Fibroblast of skin of right biceps (primary cell): ENCODE data around the gene SERAC1.

ENCODE experiments used
- DNase-seq: peaks from one replicate; pipeline ENCODE4 v3.0.0-alpha.2; 2013

The SERAC1 gene

DNA sequence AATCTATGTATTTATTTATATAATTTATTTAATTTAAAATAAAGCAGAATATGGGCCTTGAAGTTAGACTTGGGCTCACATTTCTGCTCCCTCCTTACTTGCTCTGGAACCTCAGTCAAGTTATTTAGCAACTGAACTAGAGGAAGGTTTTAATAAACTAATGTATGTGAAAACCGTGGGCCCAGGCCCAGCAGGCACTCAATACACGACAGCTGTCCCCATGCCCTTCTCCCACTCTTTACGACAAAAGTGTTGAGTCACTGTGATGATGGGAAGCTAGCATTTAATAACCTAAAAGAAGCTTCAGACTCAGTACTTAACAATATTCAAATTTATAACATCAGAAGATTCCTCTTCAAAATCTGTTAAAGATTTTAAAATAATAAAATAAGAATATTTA is 46.7 kb downstream of the SERAC1 start:
- no peak for DNase-seq

DNA sequence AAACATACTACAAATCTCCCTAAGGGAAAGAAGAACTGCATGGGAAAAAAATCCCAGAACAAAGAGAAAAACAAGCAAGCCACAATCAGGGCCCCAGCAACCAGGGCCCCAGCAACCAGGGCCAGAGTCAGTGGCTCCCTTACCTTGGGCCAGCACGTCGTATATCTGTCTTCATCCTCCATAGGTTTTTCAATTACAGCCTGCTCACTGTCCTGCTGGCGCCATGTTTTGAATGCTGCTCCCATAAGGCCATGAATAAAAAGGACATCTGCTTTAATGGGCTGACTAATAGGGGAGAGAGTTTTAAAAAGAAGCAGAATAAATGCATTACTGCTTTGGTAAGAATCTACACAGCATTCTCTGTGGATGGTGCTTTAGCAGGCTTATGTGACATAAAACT is 49.2 kb downstream of the SERAC1 start:
- DNase-seq, result no peak

DNA sequence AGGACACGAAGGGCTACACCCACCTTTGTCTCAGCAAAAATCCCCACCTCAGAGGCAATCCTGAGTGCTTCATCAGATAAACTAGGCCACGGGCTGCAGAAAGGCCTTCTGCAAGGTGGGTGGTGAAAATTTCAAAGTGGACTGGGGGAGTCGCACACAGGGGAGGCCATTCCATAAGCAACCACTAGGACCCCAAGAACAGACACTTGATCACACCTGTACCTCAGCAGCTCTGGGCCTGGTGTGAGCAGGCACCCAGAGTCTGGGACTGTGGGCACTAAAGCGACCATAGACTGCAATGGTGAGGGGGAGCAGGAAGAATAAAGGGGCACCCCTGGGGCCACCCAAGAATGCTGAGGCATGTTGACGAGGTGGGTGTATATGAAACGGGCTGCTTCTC is 52.6 kb downstream of the SERAC1 start:
- DNase-seq, result no peak

DNA sequence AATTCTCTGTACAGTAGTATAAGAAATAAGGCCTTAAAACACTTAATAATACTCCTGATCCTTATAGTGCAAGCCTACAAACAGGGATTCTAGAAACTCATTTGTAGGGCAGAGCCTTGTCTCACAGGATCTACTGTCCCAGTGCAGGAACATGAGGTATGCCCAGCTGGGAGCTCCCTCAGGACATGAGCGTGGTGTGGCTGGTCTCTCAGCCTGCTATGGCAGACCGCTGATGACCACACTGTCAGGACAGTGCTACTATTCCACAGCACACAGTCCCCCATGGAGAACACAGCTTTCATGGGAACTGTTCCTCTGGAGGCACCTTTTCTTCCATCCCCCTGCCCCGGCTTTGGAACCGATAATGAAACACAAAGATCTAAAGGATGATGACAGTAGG is 53.0 kb downstream of the SERAC1 start:
- no peak for DNase-seq

DNA sequence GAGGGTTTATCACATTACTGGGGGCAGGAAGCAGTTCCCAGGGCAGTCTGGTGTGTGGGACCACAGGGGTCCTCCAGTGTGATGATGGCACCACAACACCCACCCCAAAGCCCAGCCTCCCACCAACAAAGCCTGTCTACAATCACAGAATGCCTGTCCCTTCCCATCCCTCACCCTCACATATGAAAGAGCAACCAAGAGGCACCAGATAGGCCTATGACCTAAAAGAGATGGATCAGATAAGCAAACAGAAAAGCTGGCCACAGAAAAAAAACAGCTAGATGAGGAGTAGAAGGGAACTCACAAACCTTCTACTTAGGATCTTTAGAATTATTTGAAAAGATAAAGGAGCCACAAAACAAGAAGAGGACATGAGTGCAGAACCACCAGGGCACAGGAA is 54.3 kb downstream of the SERAC1 start:
- no peak for DNase-seq

DNA sequence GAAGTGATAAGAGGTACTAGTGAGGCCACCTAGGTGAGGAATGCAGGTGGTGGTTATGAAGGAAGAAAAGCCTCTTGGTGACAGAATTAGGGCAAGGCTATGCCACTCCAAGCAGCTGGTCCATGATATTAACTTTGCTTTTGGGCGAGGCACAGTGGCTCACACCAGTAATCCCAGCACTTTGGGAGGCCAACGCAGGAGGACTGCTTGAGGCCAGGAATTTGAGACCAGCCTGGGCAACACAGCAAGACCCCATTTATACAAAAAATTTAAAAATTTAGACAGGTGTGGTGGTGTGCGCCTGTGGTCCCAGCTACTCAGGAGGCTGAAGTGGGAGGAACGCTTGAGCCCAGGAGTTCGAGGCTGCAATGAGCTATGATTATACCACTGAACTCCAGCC is 56.1 kb downstream of the SERAC1 start:
- no peak for DNase-seq

DNA sequence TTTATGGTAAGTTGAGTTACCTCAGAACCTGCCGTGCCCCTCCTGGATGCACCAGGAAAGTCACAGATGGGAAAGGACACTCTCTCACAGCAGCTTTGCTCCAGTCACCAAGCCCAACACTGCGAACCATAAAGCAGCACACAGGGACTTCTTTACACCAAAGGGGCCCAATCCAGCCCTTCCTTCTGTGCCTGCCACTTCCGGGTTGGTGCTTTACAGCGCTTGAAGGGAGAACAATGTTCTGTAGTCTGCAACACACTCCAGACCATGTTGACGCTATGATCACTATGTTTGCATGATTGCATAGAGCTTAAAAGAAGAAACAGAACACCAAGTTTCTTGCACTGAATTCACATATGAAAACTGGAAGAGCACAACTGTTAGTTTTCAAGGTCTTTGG is 57.1 kb downstream of the SERAC1 start:
- DNase-seq, result no peak

DNA sequence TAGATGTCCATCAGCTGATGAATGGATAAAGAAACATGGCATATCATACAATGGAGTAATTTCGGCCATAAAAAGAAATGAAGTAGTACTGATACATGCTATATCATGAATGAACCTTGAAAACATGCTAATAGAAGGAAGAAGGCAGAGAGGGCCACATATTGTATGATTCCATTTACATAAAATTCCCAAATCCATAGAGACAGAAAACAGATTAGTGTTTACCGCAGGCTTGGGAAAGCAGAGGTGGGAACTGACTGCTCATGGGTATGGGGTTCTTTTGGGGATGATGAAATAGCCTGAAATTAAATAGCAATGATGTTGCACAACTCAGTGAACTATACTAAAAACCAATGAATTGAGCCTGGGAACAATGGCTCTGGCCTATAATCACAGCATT is 58.3 kb downstream of the SERAC1 start:
- peak; percentile 13 for DNase-seq

DNA sequence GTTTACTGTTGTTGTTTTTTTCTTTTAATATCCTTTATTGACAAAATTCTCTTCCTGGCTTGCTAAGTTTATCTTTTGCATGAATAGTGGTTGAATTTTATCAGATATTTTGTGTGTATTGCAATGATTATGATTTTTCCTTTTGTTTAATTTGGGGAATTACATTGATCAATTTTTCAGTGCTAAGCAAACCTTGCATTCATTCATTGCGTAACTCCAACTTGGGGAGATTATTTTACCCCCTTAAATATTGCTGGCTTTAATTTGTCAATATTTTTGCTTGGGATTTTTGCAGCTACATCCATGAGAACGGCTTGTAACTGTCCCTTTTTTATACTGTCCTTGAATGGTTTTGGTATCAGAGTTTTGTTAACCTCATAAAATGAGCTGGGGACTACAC is 63.4 kb downstream of the SERAC1 start:
- no peak for DNase-seq

DNA sequence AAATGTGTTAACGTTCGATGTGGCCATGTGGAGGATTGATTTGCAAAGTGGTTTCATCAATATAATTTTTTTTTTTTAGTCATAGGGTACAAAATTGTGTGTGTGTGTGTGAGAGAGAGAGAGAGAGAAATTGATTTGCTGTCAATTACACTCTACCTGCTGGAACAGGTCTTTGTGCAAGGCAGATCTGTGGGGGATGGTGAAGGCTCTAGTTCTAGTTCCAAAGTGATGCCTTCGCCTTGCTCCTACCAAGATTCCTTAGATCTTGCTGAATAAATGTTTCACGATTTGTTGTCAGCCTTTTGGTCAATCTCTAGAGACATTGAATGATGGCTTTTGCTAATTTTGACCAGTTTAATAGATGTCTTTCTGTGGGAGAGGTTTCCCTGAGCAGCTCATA is 64.8 kb downstream of the SERAC1 start:
- DNase-seq, result no peak

DNA sequence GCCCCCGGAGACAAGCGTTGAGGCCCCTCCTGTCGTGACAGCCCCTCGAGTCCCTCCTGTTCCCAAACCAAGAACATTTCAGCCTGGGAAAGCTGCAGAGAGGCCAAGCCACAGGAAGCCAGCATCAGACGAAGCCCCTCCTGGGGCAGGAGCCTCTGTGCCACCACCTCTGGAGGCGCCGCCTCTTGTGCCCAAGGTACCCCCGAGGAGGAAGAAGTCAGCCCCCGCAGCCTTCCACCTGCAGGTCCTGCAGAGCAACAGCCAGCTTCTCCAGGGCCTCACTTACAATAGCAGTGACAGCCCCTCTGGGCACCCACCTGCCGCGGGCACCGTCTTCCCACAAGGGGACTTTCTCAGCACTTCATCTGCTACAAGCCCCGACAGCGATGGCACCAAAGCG is 72.4 kb downstream of the SERAC1 start:
- DNase-seq, result no peak

DNA sequence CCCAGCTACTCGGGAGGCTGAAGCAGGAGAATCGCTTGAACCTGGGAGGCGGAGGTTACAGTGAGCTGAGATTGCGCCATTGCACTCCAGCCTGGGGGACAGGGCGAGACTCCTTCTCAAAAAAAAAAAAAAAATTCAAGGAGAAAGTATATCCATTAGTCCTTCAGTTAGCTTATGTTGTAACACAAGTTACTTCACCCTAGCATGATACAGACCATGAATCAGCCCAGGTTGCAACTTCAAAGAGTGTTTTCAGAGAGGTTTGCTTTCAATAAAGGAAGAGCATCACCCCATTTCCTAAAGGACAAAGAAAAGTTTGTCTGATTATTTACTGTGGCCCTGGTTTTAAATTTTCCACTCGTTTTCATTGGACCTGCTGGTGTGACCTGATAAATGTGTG is 73.0 kb downstream of the SERAC1 start:
- no peak for DNase-seq

DNA sequence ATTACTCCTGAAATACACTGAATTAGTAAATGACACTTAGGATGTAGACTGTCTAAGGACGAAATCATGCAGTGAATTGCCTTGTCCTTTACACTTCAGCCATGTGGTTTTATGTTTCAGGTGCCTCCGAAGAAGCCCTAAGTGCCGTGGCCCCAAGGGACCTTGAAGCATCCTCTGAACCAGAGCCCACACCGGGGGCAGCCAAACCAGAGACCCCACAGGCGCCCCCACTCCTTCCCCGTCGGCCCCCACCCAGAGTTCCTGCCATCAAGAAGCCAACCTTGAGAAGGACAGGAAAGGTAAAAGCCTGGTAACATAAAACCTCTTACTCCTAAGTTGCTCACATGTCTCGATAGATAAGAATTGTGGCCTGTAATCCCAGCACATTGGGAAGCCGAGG is 75.3 kb downstream of the SERAC1 start:
- no peak for DNase-seq

DNA sequence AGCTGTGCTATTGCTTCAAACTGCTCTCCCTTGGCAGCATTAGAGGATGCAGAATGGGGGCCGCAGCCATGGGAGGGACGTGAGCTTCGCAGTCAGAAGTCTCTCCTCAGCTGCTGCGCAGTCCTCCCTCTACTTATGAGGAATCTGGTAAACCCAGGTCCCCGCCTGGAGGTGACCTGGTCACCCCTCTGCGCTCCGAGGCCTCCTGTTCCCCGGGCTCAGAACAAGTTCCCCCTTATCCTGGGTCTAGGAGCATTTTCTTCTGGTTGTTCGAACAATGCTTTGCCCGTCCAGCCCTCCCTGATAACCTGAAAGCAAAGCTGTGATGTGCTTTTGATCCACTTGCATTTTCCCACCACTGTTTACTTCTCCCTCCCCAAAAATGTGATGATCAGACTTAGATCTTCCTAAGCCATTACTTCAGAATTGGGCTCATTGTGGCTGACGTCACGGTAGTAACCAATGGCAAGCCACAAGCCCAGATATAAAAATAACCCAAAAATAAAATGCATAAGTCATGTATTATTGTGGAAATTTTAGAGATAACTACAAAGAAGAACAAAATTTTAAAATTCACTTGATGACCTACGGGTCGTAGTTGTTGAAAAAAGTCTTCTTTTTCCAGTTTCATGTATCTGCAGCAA is 80.7 kb downstream of the SERAC1 start:
- no peak for DNase-seq

DNA sequence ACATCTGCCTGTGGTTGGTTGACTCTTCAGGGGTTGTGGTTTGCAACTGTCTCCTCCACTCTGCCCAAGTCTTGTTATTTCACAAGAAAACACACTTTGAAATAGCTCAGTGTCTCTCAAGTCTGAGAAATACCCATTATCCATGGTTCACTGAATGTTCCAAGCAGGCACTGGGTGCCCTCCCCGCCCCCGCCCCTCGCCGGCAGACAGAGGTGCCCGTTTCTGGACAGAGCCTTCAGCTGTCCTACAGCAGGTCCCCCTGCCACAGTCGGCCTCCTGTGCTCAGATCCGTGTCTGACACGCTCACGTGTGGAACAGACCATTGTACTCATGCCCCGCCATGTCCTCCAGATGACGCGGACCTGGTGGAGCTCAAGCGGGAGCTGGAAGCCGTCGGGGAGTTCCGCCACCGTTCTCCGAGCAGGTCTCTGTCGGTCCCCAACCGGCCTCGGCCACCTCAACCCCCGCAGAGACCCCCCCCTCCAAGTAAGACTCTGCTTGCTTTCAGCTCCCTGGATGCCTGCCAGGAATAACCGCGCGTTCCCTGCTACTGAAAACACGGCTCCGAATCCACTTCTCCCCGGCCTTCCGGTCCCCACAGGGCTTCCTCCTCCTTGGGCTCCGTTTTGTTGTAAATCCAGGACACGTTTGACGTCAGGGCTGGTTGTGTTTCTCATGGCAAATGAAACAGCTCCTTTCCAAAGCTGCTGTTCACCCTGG is 81.4 kb downstream of the SERAC1 start:
- peak; percentile 48 for DNase-seq

DNA sequence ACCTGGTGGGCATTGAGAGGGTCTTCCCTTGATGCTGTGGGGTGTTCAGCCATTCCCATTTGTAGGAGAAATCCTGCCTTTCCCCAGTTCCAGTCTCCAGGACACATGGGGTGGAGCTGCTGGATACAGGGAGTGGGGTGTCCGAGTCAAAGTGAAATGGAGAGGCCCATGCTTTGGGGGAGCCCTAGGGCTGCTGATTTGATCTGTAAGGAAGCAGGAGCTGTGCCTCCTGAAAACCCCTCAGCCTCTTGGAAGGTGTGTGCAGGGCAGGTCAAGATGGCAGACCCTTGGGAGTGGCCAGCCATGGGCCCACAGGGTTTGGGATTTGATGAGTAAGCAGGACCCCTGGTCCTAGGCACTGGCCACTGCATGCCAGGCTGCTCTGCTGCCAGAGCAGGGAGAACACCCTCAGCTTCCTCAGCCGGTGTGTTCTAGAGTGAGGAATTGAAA is 82.0 kb downstream of the SERAC1 start:
- no peak for DNase-seq

DNA sequence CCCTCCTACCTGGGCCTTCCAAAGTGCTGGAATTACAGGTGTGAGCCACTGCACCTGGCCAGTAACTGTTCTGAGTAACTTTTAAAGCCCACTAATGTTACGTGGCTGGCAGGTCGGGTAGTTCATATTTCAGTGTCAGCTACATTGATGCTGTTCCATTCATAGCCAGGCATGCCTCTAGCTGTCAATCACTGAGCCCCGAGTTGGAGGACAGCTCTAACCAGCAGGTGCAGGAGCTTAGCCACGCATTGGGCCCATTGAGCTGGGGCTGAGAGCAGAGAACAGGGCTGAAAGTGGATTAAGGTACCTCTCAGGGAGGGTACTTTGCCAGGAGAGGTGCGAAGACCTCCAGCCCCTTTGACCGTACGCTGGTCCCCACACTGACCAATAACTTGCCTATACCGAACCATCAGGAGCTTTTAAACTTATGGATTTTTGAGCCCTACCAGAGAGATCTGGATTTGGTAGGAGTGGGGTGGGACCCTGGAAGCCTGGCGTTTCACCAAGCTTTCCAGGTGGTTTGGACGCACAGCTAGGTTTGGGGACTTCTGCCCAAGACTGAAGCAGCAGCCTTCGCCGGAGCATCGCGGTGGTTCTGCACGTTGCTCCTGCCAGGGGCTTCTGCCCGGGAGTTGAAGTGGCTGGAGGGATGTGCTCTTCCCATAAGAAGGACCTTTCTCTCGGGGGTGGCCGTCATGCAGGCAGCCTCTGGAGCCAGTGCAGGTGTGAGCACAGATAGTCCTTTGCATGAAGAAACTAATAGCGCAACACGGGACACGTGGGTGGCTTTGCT is 82.6 kb downstream of the SERAC1 start:
- no peak for DNase-seq

DNA sequence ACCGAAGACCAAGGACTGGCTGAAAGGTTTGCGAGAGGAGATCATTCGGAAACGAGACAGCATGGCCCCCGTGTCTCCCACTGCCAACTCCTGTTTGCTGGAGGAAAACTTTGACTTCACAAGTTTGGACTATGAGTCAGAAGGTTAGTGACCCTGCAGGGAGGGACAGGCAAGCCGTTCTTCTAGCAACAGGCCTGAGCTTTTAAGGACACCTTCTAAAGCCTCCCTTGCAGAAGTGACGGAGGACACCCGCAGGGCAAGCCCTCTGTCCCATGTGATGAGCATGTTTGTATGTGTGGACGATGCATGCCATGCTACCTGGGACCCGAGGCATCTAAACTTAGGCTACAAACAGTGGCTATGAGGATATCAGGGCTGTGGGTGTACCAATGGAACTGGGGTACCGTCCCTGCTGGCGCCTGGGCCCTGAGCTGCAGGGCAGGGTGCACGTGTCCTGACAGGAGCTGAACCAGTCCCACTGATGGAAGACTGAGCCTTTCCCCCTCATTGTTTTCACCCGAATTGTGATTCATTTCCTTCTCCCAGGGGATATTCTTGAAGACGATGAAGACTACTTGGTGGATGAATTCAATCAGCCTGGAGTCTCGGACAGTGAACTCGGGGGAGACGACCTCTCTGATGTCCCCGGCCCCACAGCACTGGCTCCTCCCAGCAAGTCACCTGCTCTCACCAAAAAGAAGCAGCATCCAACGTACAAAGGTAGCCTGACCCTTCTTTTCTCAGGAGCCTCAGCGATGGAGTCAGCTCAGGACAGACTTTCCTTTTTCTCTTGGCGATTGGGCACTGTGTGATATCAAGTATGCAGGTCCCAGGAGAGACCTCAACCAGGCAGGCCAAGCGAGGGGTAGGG is 84.4 kb downstream of the SERAC1 start:
- no peak for DNase-seq

DNA sequence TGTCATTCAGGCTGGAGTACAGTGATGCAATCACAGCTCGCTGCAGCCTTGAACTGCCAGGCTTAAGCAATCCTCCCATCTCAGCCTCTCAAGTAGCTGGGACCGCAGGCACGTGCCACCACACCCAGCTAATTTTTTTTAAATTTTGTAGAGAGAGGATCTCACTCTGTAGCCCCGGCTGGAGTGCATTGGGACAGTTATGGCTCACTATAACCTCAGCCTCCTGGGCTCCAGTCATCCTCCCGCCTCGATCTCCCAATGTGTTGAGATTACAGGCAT is 86.5 kb downstream of the SERAC1 start:
- DNase-seq, result no peak

DNA sequence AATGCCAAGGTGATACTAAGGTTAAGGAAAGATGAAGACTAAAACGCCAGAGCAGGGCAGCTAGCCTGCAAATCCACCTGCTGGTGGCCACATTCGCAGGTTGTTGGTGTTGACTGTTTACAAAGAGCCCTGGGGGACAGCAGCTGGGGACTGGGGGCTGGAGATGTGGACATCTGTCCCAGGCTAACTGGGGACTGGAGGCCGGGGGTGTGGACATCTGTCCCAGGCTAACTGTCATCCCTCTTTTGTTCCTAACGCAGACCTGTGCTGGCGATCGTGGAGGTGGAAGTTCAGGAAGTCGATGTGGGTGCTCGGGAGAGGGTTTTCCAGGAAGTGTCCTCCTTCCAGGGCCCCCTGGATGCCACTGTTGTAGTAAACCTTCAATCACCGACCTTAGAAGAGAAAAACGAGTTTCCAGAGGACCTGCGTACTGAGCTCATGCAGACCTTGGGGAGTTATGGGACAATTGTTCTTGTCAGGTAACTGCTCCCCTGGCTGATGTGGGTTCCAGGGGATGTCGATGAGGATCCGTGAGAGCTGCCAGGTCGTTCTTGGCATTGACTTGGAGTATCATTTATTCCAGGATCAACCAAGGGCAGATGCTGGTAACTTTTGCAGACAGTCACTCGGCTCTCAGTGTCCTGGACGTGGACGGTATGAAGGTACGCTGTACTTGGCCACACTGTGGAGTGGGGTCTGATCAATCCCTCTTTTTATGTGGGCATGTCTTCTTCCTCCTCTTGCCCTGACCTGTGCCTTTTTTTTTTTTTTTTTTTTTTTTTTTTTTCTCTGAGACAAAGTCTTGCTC is 87.0 kb downstream of the SERAC1 start:
- no peak for DNase-seq

DNA sequence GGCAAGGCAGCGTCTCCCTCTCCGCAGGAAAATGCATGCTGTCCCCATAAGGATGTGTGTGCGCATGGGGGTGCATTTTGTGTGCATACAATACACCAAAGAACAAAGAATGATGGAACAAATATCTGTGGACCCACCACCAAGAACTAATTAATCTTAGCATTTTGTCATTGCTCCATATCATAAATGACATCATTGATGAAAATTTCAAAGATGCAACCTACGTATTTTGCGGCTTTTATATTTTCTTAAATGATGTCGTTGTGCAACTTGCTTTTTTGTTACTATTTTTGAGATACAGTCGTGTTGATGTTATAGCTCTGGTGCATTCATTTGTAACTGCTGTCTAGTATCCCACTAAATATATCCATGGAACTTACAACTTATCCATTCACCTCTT is 89.7 kb downstream of the SERAC1 start:
- DNase-seq, result no peak

DNA sequence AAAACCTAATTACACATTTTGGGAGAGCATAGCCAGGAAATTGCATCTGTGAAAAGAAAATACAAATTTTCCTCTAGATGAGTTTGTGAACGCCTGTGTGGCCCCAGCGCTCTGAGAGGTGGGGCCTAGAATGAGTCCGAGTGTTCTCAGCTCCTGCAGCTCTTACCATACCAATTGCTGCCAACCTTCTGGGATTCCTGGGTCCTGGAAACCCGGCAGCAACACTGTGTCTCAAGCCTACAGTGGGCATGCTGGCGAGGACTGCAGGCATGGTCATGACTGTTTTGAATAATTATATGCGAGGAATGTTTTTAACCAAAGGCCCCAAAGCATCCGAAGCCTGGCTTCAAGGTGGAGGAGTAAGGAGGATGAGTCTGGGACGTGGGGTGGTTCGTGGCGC is 90.4 kb downstream of the SERAC1 start:
- DNase-seq, result no peak

DNA sequence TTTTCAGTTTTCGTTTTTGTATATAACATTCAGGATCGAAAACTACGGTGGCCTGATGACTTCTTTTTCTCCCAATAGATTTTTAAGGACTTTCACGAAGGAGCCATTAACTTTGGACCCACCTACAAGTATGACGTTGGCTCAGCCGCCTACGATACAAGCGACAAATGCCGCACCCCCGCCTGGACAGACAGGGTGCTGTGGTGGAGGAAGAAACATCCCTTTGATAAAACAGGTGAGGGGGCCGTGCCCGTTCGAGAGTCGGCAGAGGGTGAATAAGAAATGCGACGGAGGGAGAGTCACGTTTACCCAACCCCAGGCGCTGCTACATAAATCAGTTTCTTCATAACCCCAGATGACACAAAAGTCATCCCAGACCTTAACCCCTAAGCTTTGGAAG is 91.5 kb downstream of the SERAC1 start:
- no peak for DNase-seq
